Activated CD8-positive, alpha-beta memory T cell treated with anti-CD3 and anti-CD28 coated beads, Interleukin-2, amount 50 U/mL, for 1 hour (primary cell): Measurements from ENCODE around the gene IZUMO4.
"Not testable (repeated sequence)": the region's sequence is repeated elsewhere in the genome, so short reads cannot be mapped to it uniquely, and the experiment has no call there.

ENCODE experiments used
- DNase-seq: peaks from one replicate; pipeline ENCODE4 v3.0.0-alpha.2; 2020; ENCODE audit errors: extremely low read depth

Gene IZUMO4

DNA sequence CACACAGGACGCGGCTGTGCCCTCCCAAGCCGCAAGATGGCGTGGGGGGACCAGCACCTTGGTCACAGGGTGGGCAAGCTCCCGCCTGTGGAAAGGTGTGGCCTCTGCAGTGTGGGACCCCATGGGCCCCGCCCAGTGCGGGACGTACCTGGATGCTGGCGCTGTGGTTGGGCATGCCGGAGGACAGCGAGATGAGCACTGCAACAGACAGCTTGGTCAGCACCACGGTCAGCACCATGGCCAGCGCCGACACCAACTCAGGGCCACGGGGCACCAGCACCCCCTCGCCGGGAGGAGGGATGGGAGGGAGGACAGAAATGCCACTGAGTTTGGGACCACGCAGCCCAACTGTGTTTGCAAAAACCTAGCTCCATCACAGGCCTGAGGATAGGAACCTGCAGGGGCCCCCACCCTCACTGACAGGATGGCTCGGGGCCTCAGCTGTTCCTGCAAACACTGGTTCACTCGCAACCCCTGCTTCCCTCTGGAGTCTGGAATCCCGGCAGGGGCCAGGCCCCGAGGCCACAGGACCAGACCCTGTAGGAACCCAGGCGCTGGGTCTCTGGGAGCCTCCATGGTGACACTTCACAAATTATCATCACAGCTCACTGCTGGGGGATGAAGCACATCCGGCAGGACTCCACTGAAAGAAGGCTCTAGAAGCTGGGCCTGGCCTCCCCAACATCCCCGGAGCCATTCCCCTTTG, 27.1 kb downstream of the IZUMO4 start:
- no peak for DNase-seq

- DNase-seq: no peak
These were observed 30.3 kb downstream of the IZUMO4 start for GRCh38 chr19:2126879-2127518.

GRCh38 chr19:2127758-2128157, 31.0 kb downstream of the IZUMO4 start:
- no peak for DNase-seq

GRCh38 chr19:2128252-2128651, 31.5 kb downstream of the IZUMO4 start:
- not testable (repeated sequence) for DNase-seq

- no peak for DNase-seq
These were observed 32.3 kb downstream of the IZUMO4 start for GRCh38 chr19:2129022-2129421.

DNA sequence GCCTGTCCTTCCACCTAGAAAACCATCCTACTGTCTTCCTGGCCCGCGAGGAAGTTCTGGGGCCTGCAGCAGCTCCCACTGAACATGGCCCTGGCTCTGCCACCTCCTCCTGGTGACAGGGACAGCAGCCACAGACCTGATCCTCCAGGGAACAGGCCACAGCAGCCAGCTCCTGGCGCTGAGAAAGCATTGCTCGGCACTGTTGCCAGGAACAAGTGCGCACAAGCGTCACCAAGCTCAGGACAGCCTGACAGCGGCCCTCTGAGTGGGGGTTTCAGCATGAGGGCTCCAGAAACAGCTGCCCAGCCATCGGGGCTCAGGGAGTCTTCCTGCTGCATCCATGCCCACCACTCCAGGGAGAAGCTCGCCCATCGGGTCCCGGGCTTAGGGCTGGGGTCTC, 32.8 kb downstream of the IZUMO4 start:
- no peak for DNase-seq

- no peak for DNase-seq
These were observed 33.4 kb downstream of the IZUMO4 start for GRCh38 chr19:2129892-2130770.

- DNase-seq: not testable (repeated sequence)
These were observed 34.6 kb downstream of the IZUMO4 start for GRCh38 chr19:2131012-2131975.

- DNase-seq: no peak
These were observed 35.5 kb downstream of the IZUMO4 start for GRCh38 chr19:2132191-2132590.

- DNase-seq: no peak
These were observed 36.2 kb downstream of the IZUMO4 start for GRCh38 chr19:2132731-2133490.

- DNase-seq: no peak
These were observed 39.0 kb downstream of the IZUMO4 start for GRCh38 chr19:2135474-2136402.

DNA sequence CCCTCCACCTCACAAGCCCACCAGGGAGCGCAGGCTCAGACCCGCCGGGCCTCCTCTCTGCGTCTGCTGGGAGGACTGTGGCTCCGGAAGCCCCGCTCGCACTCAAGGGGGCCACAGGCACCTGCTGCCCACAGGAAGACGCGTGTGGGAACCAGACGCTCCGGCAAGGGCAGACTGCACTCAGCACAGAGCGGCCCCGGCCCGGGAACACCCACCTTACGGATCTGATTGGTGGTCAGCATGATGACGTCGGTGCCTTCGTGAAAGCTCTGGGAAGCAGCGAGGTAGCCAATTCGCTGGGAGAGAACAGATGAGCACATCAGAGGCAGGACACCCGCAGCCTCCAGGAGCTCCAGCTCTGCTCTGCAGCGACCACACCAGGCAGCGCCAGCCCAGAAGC, 40.1 kb downstream of the IZUMO4 start:
- DNase-seq: no peak

GRCh38 chr19:2138061-2138728, 41.5 kb downstream of the IZUMO4 start:
- DNase-seq: no peak

GRCh38 chr19:2139385-2140137, 42.8 kb downstream of the IZUMO4 start:
- DNase-seq: no peak

- DNase-seq: no peak
These were observed 43.4 kb downstream of the IZUMO4 start for GRCh38 chr19:2140138-2140569.

DNA sequence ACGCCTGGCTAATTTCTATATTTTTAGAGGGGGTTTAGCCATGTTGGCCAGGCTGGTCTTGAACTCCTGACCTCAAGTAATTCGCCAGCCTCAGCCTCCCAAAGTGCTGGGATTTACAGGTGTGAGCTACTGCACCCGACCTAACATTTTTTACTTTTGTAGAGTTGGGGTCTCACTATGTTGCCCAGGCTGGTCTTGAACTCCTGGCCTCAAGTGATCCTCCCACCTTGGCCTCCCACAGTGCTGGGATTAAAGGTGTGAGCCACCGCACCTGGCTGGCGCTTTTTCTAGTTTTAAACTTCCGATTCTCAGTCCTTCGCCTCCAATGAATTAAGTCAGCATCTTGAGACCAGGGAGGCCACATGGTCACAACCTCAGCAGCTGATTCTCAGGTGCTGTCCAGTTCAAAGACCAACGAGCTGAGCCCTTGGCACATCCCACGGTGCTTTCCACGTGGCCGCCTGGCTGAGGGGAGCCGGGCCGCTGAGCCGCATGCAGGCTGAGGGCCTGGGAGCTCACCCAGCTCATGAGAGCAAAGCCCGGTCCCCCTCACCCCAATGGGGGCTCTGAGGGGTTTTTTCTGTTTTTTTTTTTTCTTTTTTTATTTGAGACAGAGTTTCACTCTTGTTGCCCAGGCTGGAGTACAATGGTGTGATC, 45.6 kb downstream of the IZUMO4 start:
- no peak for DNase-seq

- no peak for DNase-seq
These were observed 47.5 kb downstream of the IZUMO4 start for GRCh38 chr19:2144190-2144589.

DNA sequence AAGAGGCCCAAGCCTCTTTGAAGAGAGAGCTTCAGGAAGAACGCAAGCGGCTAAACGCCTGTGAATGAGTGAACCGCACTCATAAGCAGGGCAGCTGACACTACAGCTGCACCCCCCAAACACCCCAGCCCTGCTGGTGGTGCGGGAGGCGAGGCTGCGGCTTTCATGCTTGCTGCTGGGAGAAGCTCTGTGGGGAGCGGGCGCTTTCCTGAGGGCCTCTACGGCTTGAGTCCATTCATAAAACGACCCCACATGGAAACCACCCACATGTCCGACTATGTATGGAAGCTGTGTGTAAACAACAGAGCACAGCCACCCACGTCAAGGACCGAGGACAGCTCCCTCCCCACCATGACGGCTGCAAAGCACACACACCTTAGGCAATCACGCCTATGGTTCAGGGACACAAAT, 49.1 kb downstream of the IZUMO4 start:
- DNase-seq: no peak
